HG03108 (cell line): ENCODE data around the gene CLCN7.

Experiments
- ATAC-seq: cut with Tn5 transposase; IDR thresholded peaks from one replicate; pipeline ENCODE4 v1.9.1; 2021; ENCODE audit warnings: moderate library complexity; ENCODE audit not compliant: unreplicated experiment

CLCN7 gene

DNA sequence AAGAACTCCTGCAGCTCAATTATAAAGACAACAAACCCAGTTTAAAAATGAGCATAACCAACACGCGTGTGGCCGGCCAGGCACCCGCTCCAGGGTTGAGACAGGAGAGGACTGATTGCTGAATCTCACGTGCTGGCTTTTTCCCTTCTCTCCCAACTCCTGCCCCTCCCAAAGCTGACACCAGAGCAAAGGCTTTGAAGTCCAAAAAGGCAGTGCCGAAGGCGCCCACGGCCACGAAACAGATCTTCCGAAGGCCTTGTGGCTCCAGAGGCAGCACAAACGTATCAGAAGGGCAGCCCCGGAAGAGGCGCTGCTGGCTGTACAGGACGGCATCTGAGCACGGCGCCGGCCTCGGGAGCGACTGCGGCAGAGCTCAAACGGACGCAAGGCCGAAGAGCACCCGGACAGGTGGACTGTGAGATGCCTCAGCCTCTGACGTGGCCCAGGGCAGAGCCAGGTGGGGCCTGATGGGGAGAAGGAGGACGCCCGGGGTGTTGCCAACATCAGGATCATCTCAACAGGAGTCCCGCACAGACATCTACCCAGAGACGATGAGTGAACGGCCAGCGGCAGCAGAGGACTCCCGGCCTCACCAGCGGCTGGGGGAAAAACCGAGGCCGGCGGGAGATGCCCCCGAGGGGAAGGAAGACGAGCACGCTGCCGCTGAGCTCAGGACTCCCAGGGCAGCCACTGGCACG lies 10.5 kb downstream of the CLCN7 start:
- ATAC-seq: no peak

DNA sequence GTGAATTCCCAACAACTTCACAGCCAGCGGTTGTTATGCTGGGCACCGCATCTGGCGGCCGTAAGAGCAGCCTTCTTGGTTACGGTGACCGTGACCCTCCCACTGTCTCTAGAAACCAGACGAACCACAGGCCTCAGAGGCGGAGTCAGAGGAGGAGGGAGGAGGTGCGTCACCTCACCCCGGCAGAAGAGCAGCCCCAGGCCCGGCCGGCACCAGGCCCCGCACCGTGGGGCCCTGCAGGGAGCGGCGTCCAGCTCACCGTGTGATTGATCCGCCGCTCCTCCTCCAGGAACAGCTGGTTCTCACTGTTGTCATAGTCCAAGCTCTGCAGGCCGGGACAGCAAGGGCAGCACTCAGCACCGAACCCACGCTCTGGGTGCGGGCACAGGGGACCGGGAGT lies 13.7 kb downstream of the CLCN7 start:
- ATAC-seq: no peak

DNA sequence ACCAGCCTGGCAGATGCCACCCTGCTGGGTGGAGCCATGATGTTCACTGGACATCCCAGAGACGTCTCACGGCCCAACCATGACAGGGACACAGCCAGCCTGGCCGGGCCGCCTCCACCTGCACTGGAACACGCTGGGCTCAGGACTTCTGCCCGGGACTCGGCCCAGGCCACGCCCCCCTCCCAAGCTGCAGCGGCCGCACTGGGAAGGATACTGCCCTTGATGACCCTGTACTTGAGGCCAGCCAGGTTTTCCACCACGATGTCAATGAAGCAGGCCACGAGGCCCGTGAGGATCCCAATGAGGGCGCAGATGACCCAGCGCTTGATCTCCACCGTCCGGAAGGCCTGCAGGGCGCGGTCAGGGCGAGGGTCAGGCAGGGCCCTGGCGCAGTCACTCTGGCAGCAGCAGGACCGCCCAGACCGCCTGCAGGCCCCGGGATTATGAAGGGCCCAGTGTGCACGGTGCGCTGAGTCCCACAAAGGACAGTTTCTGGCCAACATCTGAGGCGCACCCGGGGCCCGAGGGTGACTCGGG lies 14.2 kb downstream of the CLCN7 start:
- ATAC-seq: no peak

DNA sequence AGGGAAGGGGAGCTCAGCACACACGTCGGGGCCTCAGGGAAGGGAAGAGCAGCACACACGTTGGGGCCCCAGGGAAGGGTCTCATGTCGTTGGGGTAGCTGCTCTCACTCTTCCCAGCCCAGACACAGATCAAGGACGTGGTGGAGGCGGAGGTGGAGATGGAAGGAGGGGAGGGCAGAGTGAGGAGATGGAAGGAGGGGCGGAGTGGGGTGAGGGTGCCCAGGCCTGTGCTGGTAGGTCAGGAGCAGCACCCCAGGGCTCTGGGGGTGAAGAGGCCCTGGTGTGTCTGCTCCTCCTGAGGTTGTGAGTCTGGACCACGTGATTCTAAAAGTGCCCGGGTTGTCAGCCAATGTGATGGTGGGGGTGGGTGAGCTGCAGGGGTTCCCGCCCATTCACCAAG lies 14.9 kb downstream of the CLCN7 start:
- no peak for ATAC-seq

DNA sequence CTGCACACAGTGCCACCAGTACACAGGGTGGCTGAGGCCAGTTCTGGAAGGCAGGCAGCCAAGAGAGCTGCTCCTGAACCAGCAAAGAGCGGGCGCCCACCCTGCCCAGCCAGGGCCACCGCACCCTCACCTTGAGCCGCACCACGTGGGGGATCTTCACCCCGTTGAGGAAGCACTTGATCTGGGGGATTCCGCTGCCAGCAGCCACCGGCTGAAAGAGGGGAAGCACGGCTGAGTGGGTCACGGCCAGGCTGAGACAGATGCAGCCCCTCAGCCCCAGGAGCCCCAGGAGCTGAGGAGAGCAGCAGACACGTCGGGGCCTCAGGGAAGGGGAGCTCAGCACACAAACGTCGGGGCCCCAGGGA lies 15.9 kb downstream of the CLCN7 start:
- ATAC-seq: no peak

DNA sequence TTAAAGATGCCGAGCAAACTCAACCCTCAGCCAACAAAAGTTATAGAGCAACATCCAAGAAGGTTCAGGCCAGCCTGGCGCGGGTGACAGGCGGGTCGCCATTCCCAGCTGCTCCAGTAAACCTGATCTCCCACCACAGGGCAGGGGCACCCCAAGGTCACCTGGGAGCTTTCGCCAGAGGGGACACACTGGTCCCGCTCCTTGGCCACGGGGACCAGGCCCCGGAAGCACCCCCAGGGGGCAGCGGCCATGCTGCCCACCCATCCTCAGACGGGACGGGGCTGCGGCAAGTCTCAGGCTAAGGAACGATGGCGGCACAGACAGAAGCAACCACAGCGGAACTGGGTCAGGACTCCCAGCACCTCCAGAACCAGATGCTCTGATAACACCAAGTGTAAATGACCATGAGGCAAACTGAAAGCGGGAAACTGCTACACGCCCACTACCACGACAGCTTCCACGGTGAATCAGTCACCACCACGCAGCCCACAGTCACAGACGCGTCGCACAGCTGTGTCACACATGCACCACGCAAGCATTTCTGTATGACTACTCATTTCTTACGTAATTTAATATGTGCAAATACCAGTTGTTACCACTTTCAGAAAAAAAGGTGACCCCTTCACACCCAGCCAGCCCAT lies 16.4 kb downstream of the CLCN7 start:
- no peak for ATAC-seq

DNA sequence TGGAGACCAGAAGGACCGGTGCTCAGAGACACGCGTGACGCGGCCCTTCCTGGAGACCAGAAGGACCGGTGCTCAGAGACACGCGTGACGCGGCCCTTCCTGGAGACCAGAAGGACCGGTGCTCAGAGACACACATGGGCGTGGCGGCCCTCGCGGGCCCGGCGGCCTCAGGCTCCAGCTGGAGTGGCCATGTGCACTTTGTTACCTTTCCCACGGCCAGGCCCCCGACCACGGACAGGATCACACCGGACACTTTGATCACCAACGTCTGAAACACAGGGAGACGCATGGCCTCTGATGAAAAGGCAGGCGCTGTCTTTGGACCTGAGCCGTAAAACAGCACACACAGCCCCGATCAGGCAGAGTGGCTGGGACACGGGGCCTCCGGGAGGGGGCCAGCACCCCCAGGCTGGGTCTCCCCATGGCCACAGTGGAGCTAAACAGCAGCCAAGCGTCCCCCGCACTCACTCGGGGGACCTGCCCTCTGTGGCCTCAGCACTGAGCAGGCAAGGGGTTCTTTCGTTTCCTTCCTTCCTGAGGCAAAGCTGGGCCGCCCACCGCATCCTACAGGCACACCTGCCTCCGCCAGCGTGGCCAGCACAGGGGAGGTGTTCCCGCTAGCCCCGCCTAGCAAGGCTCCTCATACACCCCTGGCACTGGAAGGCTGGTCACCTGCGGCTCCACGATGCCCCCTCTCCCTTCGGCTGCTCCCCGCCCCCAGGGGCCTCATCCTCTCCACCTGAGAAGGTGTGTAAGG lies 17.2 kb downstream of the CLCN7 start:
- no peak for ATAC-seq

DNA sequence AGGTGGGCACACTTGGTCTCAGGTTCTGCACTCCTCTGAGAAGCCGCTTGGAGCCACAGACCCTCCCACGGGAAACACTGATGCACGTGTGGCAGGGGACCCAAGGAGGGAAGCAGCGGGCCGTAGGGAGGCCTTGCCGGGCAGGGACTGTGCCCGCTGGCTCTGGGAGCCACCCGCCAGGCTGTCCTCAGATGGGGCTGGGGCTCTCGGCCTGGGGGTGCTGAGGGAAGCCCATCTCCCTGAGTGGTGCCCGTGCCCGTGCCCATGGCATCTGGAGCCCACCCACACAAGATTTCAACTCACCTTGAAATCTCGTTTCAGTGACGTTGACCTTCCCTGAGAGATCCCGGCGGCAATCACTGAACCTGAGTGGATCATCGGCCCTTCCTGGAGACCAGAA lies 17.9 kb downstream of the CLCN7 start:
- ATAC-seq: no peak

DNA sequence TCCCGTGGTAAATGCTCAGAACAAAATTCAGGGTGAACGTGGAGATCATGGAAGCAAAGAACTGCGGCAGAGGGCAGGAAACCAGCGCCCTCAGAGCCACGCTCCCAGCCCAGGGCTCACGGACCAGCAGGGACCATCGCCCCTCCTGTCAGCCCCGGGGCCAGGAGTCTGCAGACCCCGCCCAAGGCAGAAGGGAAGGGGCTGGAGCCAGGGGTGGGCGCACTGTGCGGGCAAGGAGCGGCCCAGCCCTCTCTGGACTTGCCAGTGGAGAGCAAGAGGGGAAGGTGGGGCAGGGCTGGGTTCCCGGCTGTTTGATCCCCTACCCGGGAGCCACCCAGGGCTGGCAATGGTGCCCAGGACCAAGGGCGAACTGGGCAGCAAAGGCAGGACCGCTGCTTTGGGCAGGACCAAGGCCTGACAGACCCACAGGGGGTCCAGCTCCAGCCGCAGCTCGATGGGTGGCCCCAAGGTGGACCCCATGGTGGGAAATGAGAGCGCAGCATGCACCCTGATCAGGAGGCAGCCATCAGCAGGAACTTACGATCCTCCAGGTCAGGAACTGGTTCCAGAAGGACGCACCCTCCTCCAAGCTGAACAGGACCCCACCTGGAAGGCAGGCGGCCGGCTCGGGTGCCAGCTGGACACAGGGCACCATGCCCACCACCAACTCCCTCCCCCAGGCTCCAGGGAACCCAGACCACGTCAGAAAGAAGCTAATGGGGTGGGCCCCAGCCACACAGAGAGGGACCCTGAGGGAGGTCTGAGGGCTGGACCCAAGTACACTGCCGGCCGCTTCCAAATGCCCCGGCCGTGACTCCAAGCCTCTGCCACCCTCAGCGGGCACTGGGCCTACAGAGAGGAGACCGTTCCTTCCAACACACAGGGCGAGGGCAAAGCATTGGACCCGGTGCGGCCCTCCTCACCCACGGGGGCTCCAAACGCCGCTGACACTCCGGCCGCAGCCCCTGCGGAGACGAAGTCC lies 19.3 kb downstream of the CLCN7 start:
- ATAC-seq: no peak

DNA sequence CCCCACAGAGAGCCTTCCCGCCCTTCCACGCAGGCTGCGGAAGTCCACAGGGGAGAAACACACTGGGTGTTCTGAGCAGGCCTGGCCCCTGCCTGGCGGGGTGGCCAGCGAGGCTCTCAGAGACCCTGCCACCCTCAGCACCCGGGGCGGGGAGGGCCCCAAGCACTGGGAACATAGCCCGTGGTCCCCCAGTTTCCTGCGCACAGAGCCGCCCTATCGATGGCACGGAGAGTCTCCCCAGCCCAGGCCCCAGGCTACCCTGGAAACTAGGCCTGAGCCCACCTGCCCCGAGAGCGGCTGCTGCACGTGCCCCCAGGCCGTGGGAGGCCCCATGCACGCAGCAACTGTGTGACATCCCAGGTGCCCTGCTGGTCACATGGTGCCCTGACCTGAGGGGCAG lies 20.3 kb downstream of the CLCN7 start:
- ATAC-seq: no peak

DNA sequence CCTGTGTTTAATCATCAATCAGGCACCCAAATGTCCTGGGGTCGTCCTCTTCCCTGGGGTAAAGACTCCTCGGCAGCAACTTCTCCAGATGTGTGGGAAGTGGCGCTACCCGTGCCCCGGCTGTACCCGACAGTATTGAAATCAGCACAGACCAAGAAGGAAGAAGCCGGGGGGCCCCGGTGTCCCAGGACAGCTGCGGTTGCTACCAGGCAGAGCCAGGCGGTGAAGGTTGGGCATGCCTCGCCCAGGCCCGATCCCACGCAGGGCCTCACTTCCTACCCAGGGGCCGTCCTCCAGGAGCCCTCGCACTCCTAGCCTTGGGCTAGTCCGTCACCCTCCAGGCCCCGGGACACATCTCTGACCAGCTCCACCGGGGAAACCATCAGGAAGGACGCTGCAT lies 21.5 kb downstream of the CLCN7 start:
- no peak for ATAC-seq

DNA sequence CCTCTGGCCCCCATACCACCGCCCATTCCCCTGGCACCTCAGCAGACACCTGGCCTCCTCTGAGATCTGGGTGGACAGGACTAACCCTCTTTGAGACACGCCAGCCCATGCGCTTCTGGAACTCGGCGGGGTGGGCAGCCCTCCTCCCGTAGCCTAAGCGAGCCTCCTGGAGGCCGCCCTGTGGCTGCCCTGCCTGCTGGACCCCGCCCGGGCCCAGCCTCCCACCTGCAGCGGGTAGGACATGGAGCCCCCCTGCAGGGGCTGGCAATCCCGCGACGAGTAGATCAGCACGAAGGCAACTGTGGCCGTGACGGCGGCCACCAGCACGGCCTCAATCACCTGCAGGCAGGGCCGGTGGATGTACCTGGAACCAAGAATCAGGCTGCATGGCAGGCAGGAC lies 22.3 kb downstream of the CLCN7 start:
- no peak for ATAC-seq

DNA sequence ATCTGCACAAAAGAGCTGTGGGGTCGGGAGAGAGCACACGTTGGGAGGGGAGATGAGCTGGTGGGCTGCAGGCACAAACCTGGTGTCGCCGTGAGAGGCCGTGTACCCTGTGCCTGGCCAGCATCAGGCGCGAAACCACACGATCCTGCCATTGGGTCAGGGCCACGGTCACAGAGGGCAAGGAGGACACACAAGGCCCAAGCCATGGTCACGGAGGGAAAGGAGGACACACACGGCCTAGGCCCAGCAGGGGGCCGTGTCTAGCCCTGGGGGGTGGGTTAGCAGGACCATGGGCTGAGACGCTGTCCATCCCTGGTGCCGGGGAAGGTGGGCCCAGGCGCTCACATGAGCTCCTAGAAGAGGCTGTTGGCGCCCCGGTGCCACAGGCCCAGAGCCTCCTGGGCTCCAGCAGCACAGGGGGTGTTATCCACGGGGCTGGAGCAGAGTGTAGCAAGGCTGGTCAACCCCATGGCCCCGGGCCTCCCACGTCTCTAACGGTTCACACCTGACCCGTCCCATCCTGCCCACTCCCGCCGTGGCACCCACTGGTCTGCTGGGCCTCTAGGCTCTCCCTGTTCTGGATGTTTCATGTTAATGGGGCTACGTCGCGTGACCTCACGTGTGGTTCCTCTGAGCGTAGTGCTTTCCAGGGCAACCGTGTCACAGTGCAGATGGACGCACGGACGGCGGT lies 23.0 kb downstream of the CLCN7 start:
- ATAC-seq: no peak

DNA sequence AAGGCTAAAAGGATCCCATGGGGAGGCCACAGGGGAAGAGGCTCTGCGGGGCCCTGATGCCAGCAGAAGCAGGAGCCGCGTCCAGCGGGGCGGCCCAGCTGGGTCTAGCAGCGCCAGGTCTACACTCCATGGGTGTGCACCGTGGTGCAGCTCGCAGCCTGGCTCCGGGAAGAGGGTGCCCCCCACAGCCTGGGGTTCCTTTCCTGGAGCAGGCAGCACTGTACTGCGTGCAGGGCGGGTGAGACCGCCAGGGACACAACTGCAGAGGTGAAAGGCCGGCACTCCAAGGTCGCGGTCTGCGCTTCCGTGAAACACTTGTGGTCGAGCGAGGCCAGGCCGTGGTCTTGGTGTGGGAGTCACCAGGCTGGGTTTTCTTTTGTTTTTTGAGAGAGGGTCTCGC lies 24.0 kb downstream of the CLCN7 start:
- ATAC-seq: no peak

DNA sequence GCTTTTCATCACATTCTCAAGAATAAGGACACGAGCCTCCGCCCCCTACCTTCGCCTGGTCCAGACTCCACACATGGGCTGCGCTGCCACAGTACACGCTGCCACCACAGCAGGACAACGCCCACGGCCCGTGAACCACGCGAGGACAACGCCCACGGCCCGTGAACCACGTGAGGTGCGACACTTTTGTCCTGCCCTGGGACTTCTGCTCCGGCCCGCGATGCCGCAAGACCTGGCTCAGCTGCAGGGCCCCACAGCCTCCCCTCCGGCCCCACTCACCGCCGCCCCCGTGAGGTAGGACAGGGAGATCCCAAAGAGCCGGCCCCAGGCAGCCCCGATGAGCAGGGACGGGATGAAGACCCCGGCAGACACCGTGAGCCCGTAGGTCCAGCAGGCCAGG lies 24.6 kb downstream of the CLCN7 start:
- no peak for ATAC-seq

DNA sequence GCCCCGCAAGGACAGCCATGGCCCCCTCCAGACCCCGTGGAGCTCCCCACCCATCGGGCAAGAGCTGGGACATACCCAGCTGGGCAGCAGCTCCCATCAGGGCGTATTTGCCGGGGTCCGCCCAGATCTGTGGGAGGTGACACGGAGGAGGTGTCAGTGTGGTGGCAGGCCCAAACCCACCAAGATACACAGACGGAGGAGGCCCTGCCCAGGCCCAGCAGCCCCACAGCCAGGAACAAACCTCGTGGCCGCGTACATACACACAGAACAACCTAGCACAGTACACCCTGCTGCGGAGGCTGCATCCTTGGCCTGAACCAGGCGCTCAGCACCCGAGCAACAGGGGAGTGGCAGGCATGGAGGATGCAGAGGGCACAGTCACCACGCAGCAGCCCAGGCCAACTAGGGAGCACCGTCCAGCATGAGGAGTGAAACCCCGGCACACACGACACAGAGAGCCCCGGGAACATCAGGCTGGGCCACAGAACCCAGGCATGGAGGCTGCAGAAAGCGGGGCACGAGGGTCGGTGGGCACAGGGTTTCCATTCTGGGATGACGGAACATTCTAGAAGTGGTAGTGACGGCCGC lies 25.5 kb downstream of the CLCN7 start:
- ATAC-seq: no peak

DNA sequence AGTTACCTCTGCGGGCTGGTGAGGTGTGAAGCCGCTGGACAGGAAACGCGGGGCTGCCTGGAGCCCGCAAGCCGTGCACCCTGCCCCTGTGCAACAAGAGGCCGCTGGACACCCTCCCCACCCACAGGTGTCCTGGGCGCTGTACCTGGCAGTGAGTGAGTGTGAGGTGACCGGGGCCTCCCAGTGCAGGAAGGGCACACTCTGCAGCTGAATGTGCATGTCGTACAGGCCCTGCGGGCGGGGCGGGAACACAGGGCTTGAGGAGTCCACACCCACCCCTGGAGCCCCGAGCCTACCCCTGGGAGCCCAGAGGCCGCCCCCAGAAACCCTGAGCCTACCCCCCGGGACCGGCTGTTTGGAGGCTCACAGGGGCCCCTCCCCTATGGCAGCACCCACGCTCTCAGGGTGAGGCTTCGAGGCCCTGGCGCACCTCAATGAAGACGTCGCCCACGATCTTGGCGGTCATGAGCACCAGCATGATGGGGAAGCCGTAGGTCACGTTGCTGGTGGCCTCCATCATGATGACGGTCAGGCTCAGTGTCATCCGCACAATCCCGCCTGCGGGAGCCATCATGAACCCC lies 26.2 kb downstream of the CLCN7 start:
- no peak for ATAC-seq

DNA sequence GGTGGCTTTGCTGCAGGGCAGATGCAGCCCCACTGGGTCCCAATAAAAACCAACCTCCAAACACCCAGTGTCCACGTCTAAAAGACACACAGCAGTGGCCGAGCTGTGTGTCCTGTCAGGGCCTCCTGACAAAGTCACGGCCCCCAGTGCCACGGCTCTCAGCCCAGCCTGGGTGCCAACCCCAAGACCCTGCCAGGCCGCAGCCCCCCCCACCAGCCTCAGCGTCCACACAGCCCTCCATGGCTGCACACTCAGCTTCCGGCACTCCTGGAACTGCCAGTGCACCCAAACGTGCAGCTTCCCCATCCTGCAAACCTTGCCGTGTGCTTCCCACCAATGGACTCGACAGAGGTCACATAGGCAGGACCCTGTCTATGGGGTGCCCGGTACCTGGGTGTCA lies 26.9 kb downstream of the CLCN7 start:
- no peak for ATAC-seq

DNA sequence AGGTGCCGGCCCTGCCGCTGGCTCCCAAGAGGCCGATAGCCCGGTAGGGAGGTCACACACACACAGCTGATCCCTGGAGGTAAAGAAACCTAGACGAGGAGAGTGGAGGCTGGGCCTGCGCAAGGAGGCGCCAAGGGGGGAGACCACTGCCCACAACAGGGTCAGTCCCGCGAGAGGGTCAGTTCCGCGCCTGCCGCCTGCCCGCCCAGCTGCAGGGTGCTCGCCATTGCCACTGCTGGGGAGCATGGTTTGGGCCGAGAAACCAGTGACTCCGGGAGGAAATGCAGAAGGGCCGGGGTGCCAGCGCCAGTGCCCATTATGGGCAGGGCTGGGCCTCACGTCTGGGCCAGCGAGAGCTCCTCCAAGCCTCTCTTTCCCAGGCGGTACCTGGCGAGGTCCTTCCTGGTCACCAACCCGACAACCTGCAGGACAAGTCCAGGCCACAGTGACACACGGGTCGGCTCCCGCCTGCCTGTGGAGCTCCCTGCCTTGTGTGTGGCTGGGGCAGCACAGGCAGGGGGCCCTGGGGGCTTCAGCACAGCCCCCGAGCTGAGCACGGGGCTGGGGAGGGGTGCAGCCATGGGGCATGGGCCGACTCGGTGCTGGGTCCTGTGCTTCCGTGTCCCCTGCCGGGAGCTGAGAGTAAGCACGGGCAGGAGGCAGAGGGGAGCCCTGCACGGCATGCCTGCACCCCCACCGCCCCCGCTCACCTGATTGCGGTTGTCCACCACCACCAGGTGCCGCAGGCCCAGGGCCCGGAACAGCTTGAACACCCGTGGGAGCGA lies 28.3 kb downstream of the CLCN7 start:
- ATAC-seq: no peak
